ENCODE data around the gene VEGFB.

VEGFB gene

DNA sequence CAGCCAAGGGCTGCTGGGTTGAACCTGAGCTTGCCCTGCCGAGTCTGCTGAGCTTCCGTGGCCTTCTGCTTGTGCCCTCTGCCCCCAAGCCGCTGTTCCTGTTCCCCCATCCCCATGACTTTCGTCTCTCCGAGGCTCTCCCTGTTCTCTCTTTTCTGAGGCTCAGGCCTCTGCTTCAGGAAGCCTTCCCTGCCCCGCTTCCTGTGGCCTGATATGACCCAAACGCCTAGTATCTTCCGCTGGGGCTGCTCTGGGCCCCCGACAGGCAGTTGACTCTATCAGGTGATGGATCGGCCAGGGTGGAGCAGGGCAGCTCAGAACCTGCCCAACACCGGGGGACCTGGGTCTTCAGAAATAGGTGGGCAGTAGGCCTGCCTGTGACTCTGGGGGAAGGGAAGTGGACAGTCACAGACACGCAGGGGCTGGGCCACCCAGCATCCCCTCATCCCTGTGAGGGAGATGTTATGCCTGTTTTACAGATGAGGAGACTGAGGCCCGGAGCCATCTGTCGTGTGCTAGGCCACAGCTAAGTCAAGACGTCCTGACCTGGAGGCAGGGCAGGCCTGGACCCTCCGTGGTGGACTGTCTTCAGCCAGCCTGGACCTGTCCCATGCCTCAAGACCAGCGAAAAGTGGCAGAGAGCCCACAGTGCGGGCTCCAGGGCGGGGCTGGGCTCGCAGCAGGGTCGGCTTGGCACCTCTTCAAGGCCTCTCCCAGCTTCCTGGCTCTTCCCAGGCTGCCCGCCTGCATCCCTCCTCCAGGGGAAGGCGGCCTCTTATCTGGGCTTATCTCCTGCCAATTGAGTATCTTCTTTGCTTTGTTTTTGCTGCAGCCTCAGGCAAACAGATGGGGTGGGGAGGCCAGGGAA, 33.9 kb downstream of the VEGFB start:
- peaks cover 26% of the 10 kb centered on the region for H3K4me1 ChIP-seq (ENCODE audit: control insufficient read depth, insufficient read depth, low read length)
- no peaks in the 10 kb centered on the region for H3K27me3 ChIP-seq (ENCODE audit: control insufficient read depth, insufficient read depth, low read length)
- H3K4me3 ChIP-seq (ENCODE audit: low read length): peak overlapping the region; percentile 72
- peak overlapping the region; percentile 80 for H3K9ac ChIP-seq (ENCODE audit: low read depth, low read length)
- H3K4me2 ChIP-seq (ENCODE audit: low read length): peak overlapping the region; percentile 93
- peaks cover 31% of the 10 kb centered on the region for H3K36me3 ChIP-seq (ENCODE audit: insufficient read depth, low read length)
- no peaks in the 10 kb centered on the region for H3K9me3 ChIP-seq (replicated peaks; ENCODE audit: low read length)

DNA sequence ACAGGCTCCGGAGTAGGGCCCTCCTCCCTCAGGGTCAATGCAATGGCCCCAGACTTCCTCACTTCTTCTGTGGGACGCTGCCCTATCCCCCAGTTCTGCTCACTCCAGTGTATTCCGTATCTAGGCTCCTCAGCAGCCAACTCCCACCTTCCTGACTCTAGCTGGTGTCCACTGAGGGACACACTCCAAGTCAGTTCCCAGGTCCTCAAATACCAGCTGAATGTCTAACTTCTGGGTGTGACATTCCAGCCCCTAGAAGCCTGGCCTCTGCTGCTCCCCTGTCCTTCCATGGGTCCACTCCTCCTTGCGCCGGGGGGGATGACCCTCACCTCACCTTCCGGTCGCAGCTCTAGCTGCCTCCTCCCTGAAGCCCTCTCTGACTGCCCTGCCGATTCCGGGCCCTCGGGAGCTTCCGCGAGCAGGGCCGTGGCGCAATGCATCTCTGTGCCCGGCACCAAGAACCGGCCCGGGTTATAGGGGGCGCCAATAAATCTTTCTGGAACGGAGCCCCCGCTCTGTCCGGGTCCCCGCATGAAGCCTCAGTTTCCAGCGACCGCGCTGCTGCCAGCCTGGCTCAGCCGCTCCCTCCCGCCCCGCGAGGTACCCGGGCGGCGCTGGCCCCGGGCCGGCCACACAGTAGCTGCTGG, 34.6 kb downstream of the VEGFB start:
- no peaks in the 10 kb centered on the region for H3K27me3 ChIP-seq (ENCODE audit: control insufficient read depth, insufficient read depth, low read length)
- peaks cover 23% of the 10 kb centered on the region for H3K36me3 ChIP-seq (ENCODE audit: insufficient read depth, low read length)
- peak overlapping the region; percentile 80 for H3K9ac ChIP-seq (ENCODE audit: low read depth, low read length)
- no peaks in the 10 kb centered on the region for H3K9me3 ChIP-seq (replicated peaks; ENCODE audit: low read length)
- H3K4me3 ChIP-seq (ENCODE audit: low read length): peak overlapping the region; percentile 72
- H3K4me2 ChIP-seq (ENCODE audit: low read length): peak overlapping the region; percentile 93
- peaks cover 26% of the 10 kb centered on the region for H3K4me1 ChIP-seq (ENCODE audit: control insufficient read depth, insufficient read depth, low read length)

DNA sequence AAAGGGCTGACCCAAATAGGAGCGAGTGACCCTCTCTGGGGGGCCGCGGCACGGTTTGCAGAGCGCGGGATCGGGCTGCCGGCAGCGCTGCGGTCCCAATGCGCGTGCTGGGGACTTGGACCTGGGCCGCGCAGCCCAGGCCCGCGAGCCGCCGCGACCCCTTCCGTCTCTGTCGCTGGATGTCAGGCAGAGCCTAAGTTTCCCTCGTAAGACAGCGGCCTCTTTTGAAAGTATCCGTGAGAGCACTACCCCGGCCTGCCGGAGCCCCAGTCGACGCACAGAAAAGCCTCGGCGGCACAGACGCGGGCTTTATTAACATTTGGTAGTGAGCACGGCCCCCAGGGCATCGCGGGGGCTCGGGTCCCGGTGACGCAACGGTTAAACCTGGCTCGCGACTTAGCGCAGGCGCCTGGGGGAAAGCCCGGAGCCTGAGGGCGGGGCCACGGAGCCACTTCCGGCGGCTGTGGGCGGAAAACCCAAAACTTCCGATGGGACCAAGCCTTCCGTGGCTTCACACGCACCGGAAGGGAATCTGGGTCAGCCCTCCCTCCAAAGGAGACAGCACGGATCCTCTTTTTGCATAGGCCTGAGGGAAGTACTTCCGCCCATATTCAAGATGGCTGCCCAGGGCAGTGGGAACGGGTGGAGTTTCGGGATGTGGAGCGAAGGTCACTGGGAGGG, 35.3 kb downstream of the VEGFB start:
- H3K9me3 ChIP-seq (replicated peaks; ENCODE audit: low read length): no peaks in the 10 kb centered on the region
- H3K9ac ChIP-seq (ENCODE audit: low read depth, low read length): peak overlapping the region; percentile 84
- H3K36me3 ChIP-seq (ENCODE audit: insufficient read depth, low read length): peaks cover 16% of the 10 kb centered on the region
- H3K4me2 ChIP-seq (ENCODE audit: low read length): peak overlapping the region; percentile 93
- peak overlapping the region; percentile 79 for H3K4me3 ChIP-seq (ENCODE audit: low read length)
- H3K27me3 ChIP-seq (ENCODE audit: control insufficient read depth, insufficient read depth, low read length): no peaks in the 10 kb centered on the region
- H3K4me1 ChIP-seq (ENCODE audit: control insufficient read depth, insufficient read depth, low read length): peaks cover 26% of the 10 kb centered on the region

DNA sequence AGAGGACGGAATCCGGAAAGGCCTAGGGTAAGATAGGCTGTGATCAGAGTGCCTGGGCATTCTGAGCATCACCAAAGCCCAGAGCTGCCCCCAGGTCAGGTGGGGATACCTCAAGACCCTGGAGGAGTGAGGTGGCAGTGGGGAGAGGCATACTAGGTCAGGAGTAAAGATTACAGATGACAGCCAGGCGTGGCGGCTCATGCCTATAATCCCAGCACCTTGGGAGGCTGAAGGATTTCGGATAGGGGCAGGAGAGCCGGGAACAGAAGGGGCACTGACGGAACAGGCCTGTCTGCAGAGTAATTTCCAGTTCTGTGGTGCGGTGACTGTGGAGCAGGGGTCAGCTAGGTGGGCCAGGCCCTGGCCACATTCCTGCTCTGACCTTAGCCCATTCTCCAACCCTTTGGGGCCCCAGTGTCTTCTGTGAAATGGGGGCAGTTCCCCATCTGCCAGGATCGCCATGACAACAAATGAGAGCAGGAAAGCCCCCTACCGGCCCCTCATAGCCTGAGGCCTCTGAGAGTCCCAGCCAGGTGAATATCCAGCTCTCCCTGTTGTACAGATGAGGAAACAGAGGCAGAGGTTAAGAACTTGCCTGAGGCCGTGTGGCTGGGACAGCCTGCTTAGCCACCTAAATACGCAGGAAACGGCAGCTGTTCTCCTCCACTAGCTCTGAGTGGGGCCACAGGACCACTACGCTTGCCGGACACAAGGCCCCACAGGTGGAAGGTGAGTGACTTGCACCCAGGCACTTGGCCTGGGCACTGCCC, 40.8 kb downstream of the VEGFB start:
- Histone ChIP-seq H3K36me3 (ENCODE audit: insufficient read depth, low read length) (peaks cover 9% of the 10 kb centered on the region), H3K9me3 (replicated peaks; ENCODE audit: low read length) (no peaks in the 10 kb centered on the region), H3K4me3 (ENCODE audit: low read length) (no peak overlapping the region)

DNA sequence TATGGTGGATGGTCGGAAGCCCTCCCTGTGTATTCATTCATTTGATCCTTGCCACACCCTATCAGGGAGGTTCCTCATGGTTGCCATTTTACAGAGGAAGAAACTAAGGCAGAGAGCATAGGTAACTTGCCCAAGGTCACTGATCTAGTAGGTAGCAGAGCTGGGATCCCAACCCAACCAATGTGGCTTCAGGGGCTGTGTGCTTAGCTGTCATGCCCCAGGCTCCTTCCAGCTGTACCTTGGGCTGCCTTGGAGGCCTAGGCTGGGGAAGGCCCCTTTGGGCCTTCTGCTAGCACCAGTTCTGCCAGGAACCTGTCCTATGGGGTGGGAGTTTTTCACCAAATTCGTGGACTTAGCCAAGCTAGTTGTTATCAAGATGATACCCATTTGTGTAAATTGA, 41.5 kb downstream of the VEGFB start:
- H3K9ac ChIP-seq (ENCODE audit: low read depth, low read length): no peak overlapping the region

More for the DNA sequence above, 40.8 kb downstream of the VEGFB start:
- Histone ChIP-seq H3K9ac (ENCODE audit: low read depth, low read length) (no peak overlapping the region), H3K4me1 (ENCODE audit: control insufficient read depth, insufficient read depth, low read length) (peaks cover 15% of the 10 kb centered on the region), H3K4me2 (ENCODE audit: low read length) (no peak overlapping the region), H3K27me3 (ENCODE audit: control insufficient read depth, insufficient read depth, low read length) (no peaks in the 10 kb centered on the region)

DNA sequence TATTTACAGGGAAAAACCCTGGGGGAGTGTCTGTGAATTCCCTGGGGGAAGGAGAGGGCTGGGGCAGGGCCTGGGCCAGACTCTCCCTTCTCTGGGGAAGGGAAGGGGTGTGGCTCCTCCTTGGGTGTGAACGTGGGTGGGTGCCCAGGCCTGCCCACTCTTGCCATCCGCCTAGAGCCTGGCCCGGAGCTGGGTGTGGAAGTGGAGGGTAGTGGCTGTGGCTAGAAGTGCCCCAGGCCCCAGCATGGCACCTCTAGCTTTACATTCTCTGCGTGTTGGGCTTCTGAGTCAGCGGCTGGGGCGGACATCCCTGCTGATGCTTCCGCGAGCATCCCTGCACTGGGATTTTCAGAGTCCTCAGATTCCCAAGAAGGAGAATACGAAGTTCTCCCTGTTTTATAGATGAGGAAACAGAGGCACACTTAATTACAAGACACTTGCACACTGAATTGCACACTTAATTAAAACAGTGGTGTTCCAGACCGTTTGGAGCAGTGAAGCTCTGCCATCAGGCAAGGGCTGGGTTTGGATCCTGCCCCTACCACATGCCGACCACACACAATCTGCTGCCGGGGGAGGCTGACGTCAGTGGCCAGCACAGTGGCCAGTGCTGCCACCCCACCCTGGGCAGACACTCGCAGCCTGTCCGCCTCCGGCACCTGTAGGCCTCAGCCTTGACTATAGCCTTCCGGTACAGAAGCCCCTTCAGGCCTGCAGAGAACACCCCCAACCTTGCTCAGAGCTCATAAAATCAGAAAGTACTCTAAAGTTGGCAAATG, 42.5 kb downstream of the VEGFB start:
- Histone ChIP-seq H3K9ac (ENCODE audit: low read depth, low read length) (peak overlapping the region; percentile 16), H3K4me1 (ENCODE audit: control insufficient read depth, insufficient read depth, low read length) (peaks cover 12% of the 10 kb centered on the region), H3K4me3 (ENCODE audit: low read length) (no peak overlapping the region), H3K9me3 (replicated peaks; ENCODE audit: low read length) (no peaks in the 10 kb centered on the region), H3K36me3 (ENCODE audit: insufficient read depth, low read length) (peaks cover 9% of the 10 kb centered on the region), H3K4me2 (ENCODE audit: low read length) (peak overlapping the region; percentile 25), H3K27me3 (ENCODE audit: control insufficient read depth, insufficient read depth, low read length) (no peaks in the 10 kb centered on the region)

More for the DNA sequence above, 41.5 kb downstream of the VEGFB start:
- H3K36me3 ChIP-seq (ENCODE audit: insufficient read depth, low read length): peaks cover 9% of the 10 kb centered on the region
- H3K4me3 ChIP-seq (ENCODE audit: low read length): no peak overlapping the region
- peaks cover 15% of the 10 kb centered on the region for H3K4me1 ChIP-seq (ENCODE audit: control insufficient read depth, insufficient read depth, low read length)
- H3K4me2 ChIP-seq (ENCODE audit: low read length): no peak overlapping the region
- H3K27me3 ChIP-seq (ENCODE audit: control insufficient read depth, insufficient read depth, low read length): no peaks in the 10 kb centered on the region
- H3K9me3 ChIP-seq (replicated peaks; ENCODE audit: low read length): no peaks in the 10 kb centered on the region

DNA sequence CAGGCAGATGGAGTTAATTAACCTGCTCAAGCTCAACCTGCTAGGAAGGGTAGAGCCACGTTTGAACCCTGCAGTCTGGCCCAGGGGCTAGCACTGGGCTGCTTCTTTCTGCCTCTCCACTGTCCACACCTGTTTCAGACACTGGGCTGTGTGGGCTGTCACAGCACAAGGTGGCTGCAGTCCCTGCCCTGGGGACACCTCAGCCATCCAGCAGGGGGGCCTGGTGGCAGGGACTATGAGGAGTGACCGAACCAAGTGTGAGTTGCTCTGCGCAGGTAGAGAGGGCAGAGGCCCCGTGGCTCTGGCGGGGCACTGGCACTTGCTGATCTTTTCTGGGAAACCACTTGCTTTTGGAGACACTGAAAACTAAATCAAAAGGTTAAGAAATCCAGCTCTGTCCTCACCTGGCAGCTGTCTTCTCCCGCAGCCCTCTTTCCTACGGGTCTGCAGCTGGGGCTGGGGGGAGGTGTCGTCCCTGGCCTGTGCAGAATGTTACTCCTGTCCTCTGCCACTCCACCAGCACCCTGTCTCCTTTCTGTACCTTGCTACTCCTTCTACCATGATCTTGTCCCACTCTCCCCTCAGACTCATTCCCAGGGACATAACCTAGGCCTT, 44.3 kb downstream of the VEGFB start:
- H3K4me1 ChIP-seq (ENCODE audit: control insufficient read depth, insufficient read depth, low read length): peaks cover 11% of the 10 kb centered on the region
- no peak overlapping the region for H3K4me2 ChIP-seq (ENCODE audit: low read length)
- H3K27me3 ChIP-seq (ENCODE audit: control insufficient read depth, insufficient read depth, low read length): no peaks in the 10 kb centered on the region
- H3K4me3 ChIP-seq (ENCODE audit: low read length): no peak overlapping the region
- no peak overlapping the region for H3K9ac ChIP-seq (ENCODE audit: low read depth, low read length)
- H3K9me3 ChIP-seq (replicated peaks; ENCODE audit: low read length): no peaks in the 10 kb centered on the region
- peaks cover 9% of the 10 kb centered on the region for H3K36me3 ChIP-seq (ENCODE audit: insufficient read depth, low read length)

DNA sequence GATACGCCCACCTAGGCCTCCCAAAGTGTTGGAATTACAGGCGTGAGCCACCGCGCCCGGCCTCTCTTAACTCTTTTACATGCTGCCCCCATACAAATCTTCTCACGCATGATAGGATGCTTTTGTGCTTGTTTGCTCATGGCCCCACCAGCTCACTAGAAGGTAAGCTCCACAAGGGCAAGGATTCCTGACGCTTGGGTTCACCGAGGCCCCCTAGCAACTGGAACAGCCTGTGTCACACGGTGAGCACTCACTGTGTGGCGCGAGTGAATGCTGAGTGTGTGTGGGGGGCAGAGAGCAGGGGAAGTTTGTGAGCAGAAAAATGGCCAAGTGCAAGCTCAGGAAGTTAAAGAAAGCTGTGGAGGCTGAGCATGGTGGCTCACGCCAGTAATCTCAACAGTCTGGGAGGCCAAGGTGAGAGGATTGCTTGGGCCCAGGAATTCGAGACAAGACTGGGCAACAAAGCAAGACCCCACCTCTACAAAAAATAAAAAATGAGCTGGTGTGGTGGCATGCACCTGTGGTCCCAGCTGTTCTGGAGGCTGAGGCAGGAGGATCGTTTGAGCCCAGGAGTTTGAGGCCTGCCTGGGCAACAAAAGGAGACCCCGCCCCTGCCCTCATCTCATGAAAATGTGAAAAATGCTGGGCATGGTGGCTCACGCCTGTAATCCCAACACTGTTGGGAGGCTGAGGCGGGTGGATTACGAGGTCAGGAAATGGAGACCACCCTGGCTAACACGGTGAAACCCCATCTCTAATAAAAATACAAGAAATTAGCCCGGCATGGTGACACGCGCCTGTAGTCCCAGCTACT, 47.8 kb downstream of the VEGFB start:
- H3K4me1 ChIP-seq (ENCODE audit: control insufficient read depth, insufficient read depth, low read length): peaks cover 20% of the 10 kb centered on the region
- no peaks in the 10 kb centered on the region for H3K9me3 ChIP-seq (replicated peaks; ENCODE audit: low read length)
- no peak overlapping the region for H3K4me3 ChIP-seq (ENCODE audit: low read length)

DNA sequence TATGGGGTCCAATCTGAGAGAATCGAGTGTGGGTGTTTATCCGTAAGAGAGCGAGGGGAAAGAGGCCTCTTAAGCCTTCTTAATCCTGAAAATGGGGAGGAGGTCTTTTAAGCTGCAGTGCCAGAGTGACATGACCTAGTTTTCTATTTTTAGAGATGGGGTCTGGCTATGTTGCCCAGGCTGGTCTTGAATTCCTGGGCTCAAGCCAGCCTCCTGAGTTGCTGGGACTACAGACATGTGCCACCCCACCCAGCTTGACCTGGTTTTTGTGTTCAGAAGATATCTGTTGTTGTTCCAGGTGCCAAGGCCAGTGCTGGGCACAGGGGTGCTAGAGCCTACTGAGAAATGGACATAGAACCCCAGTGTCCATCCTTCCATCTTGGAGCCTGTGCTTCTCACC, 48.7 kb downstream of the VEGFB start:
- H3K36me3 ChIP-seq (ENCODE audit: insufficient read depth, low read length): no peaks in the 10 kb centered on the region
- peaks cover 20% of the 10 kb centered on the region for H3K4me1 ChIP-seq (ENCODE audit: control insufficient read depth, insufficient read depth, low read length)
- peak overlapping the region; percentile 99 for H3K4me2 ChIP-seq (ENCODE audit: low read length)
- H3K9ac ChIP-seq (ENCODE audit: low read depth, low read length): no peak overlapping the region
- no peaks in the 10 kb centered on the region for H3K9me3 ChIP-seq (replicated peaks; ENCODE audit: low read length)
- H3K27me3 ChIP-seq (ENCODE audit: control insufficient read depth, insufficient read depth, low read length): no peaks in the 10 kb centered on the region
- H3K4me3 ChIP-seq (ENCODE audit: low read length): no peak overlapping the region

More for the DNA sequence above, 47.8 kb downstream of the VEGFB start:
- Histone ChIP-seq H3K27me3 (ENCODE audit: control insufficient read depth, insufficient read depth, low read length) (no peaks in the 10 kb centered on the region), H3K4me2 (ENCODE audit: low read length) (no peak overlapping the region), H3K36me3 (ENCODE audit: insufficient read depth, low read length) (peaks cover 4% of the 10 kb centered on the region), H3K9ac (ENCODE audit: low read depth, low read length) (no peak overlapping the region)
